Spleen (tissue), 11 donors: ENCODE results near the gene LRCH1. TPM values are rescaled to one million over a fixed set of nuclear protein-coding genes. Genes with fewer than 3 reads are reported as not detected.
A peak's percentile ranks its signal among the peaks of the same experiment; 100 is the strongest.

Experiments used
- DNase-seq: peaks from one replicate; pipeline ENCODE4 v3.0.0-alpha.2; 2020
- H3K27ac ChIP-seq, 8 donors: fragments of 200-600 bp; sonication (generic) in 7 of 8; 1 replicate in 4 of 8; 2 replicates in 4 of 8; pipeline versions ENCODE4 v1.5.0 to v1.8.0; 2016 to 2021; ENCODE audit warnings: inconsistent platforms in 4 of 8, mild to moderate bottlenecking in 4 of 8, moderate library complexity in 1 of 8
- H3K27me3 ChIP-seq, 7 donors: fragments of 200-600 bp; sonication (generic) in 6 of 7; replicated peaks in 1 of 7; 1 replicate in 4 of 7; 2 replicates in 3 of 7; pipeline versions ENCODE4 v1.5.0 to v1.8.0; 2016 to 2021; ENCODE audit warnings: inconsistent platforms in 3 of 7, mild to moderate bottlenecking in 1 of 7
- H3K36me3 ChIP-seq, 6 donors: fragments of 200-600 bp; sonication (generic) in 5 of 6; 1 replicate in 4 of 6; 2 replicates in 2 of 6; pipeline versions ENCODE4 v1.5.0 to v1.8.0; 2016 to 2021; ENCODE audit warnings: inconsistent platforms in 2 of 6
- H3K4me1 ChIP-seq, 6 donors: fragments of 200-600 bp; sonication (generic) in 5 of 6; 1 replicate in 3 of 6; 2 replicates in 3 of 6; pipeline versions ENCODE4 v1.5.0 to v1.8.0; 2016 to 2021; ENCODE audit warnings: inconsistent platforms in 3 of 6
- H3K4me3 ChIP-seq, 8 donors: fragments of 200-600 bp; sonication (generic) in 7 of 8; 1 replicate in 4 of 8; 2 replicates in 4 of 8; pipeline versions ENCODE4 v1.5.0 to v1.8.0; 2016 to 2021; ENCODE audit warnings: inconsistent platforms in 4 of 8, mild to moderate bottlenecking in 4 of 8, moderate library complexity in 2 of 8
- H3K9me3 ChIP-seq, 8 donors: fragments of 200-600 bp; sonication (generic) in 7 of 8; 1 replicate in 4 of 8; 2 replicates in 4 of 8; pipeline versions ENCODE4 v1.5.0 to v1.8.0; 2016 to 2021; ENCODE audit warnings: inconsistent platforms in 4 of 8
- CTCF ChIP-seq, 11 experiments: fragments of 200-600 bp in 7 of 11; fragments of 450-650 bp in 4 of 11; sonication (generic) in 4 of 11; IDR thresholded peaks in 8 of 11; conservative IDR thresholded peaks in 3 of 11; 1 replicate in 7 of 11; 2 replicates in 4 of 11; pipeline versions ENCODE4 v1.4.0 to v1.8.0; 2016 to 2021; ENCODE audit warnings: antibody characterized with exemption in 11 of 11, inconsistent platforms in 4 of 11, mild to moderate bottlenecking in 1 of 11
- POLR2A ChIP-seq, 3 donors: fragments of 450-650 bp; IDR thresholded peaks; one replicate each; pipeline ENCODE4 v1.5.1; 2017; ENCODE audit warnings: antibody characterized with exemption in 3 of 3, mild to moderate bottlenecking in 1 of 3
- POLR2AphosphoS5 ChIP-seq, 3 donors: sonication (generic); formaldehyde crosslinking; IDR thresholded peaks; one replicate each; pipeline ENCODE4 v1.5.1; 2017; ENCODE audit warnings: antibody characterized with exemption in 3 of 3
- WGBS, 5 donors: extraction: QIAGEN DNeasy Blood & Tissue Kit in 3 of 5; methylation state at CpG; one replicate each; pipeline versions ENCODE4 v1.1.5 to v1.1.7; 2013 to 2018; 5-methylcytosine and 5-hydroxymethylcytosine counted together
- intact Hi-C: fragments of 100-400 bp; cut with DNase I; formaldehyde crosslinking; loops from one replicate; pipeline ENCODE4 v1.15.0; 2023; ENCODE audit warnings: low total_unique reads
- polyA plus RNA-seq, 3 donors: library from polyadenylated mRNA; stranded (reverse); fragments of 200-250 nt; gene quantifications; one replicate each; pipeline ENCODE4 v1.2.1, GENCODE V29; 2013
- total RNA-seq, 7 donors: library from RNA; depleted of rRNA in 3 of 7; stranded (reverse); fragments of >200 nt in 3 of 7; fragmentation: NEBNext Ultra II Directional in 4 of 7; extraction: Animal tissue kit (Norgen Biotek cat#: 25700) in 4 of 7; gene quantifications; one replicate each; pipeline versions ENCODE4 v1.1.0 to v1.2.1, GENCODE V29; 2016 to 2021
- donor health status: healthy with polysubstance abuse.
- donor health status: DM: no; HTN: no; CAD: no; lungs with moderate emphysema.
- donor health status: DM: no; HTN: no; CAD: no.
- donor health status: Bipolar disorder and iron deficiency.
- donor health status: healthy.
- donor health status: DM: no; HTN: no; CAD: no.
- donor health status: DM: yes; HTN: yes; CAD: no.

LRCH1 gene
- total and polyA plus RNA-seq, 10 donors, result 7.4 to 41.6 (median 34.6) TPM

GRCh38 chr13:46571189-46571908, 18.4 kb downstream of the LRCH1 start:
- no peaks in the 10 kb centered on the region for H3K27me3 ChIP-seq
- H3K4me1 ChIP-seq, result peaks cover 34 to 99% (median 60%) of the 10 kb centered on the region in 6 donors
- DNase-seq, result no peak
- TF ChIP-seq CTCF (IDR thresholded peaks at IDR 0.05 in 8 of 11, conservative IDR thresholded peaks at IDR 0.05 in 3 of 11) (no peak), POLR2AphosphoS5 (IDR thresholded peaks at IDR 0.05) (no peak), POLR2A (IDR thresholded peaks at IDR 0.05) (no peak)
- intact Hi-C loops, result no loop called here
- H3K9me3 ChIP-seq, result no peaks in the 10 kb centered on the region
- WGBS, 5 donors, result 75 to 90% (median 82%) methylated on average over 11 of the region's 11 CpGs
- H3K27ac ChIP-seq, result peak overlapping the region in 3 of 8 donors; percentile 24 to 47 (median 31)
- H3K4me3 ChIP-seq, result no peak overlapping the region
- H3K36me3 ChIP-seq, result no peaks in the 10 kb centered on the region

- H3K36me3 ChIP-seq, result no peaks in the 10 kb centered on the region
- no peaks in the 10 kb centered on the region for H3K27me3 ChIP-seq
- H3K4me1 ChIP-seq, result peaks cover 37 to 99% (median 63%) of the 10 kb centered on the region in 6 donors
- H3K9me3 ChIP-seq, result no peaks in the 10 kb centered on the region
- DNase-seq, result no peak
- TF ChIP-seq CTCF (IDR thresholded peaks at IDR 0.05 in 8 of 11, conservative IDR thresholded peaks at IDR 0.05 in 3 of 11), result no peak
- no peak for TF ChIP-seq POLR2AphosphoS5 (IDR thresholded peaks at IDR 0.05)
- no peak for TF ChIP-seq POLR2A (IDR thresholded peaks at IDR 0.05)
- WGBS, 5 donors, result 66 to 79% (median 75%) methylated on average over 7 of the region's 7 CpGs
- H3K27ac ChIP-seq, result peak overlapping the region in 3 of 8 donors; percentile 2 to 47 (median 24)
- intact Hi-C loops, result no loop called here
- H3K4me3 ChIP-seq, result no peak overlapping the region
Observed at GRCh38 chr13:46571909-46572595, 19.1 kb downstream of the LRCH1 start.

- Histone ChIP-seq H3K4me3 (no peak overlapping the region), H3K4me1 (peaks cover 45 to 99% (median 66%) of the 10 kb centered on the region in 6 donors), H3K27ac (no peak overlapping the region), H3K27me3 (no peaks in the 10 kb centered on the region), H3K9me3 (no peaks in the 10 kb centered on the region), H3K36me3 (no peaks in the 10 kb centered on the region)
- no peak for TF ChIP-seq POLR2A (IDR thresholded peaks at IDR 0.05)
- TF ChIP-seq POLR2AphosphoS5 (IDR thresholded peaks at IDR 0.05), result no peak
- TF ChIP-seq CTCF (IDR thresholded peaks at IDR 0.05 in 8 of 11, conservative IDR thresholded peaks at IDR 0.05 in 3 of 11), result no peak
- DNase-seq, result no peak
- 73 to 82% (median 79%) methylated on average over 6 of the region's 6 CpGs for WGBS, 5 donors
- intact Hi-C loops, result no loop called here
Observed at GRCh38 chr13:46572752-46573431, 19.9 kb downstream of the LRCH1 start.
